Ovary (tissue), 3 donors: ENCODE results near the gene ABCG5.

ENCODE experiments used
- CTCF ChIP-seq, 3 donors: fragments of 450-650 bp in 2 of 3; fragments of 200-600 bp in 1 of 3; IDR thresholded peaks; one replicate each; pipeline versions ENCODE4 v1.5.1 to v1.8.0; 2016 to 2022; ENCODE audit warnings: antibody characterized with exemption in 3 of 3, mild to moderate bottlenecking in 1 of 3
- EP300 ChIP-seq: sonication (generic); formaldehyde crosslinking; IDR thresholded peaks from one replicate; pipeline ENCODE4 v1.6.1; 2017; ENCODE audit warnings: antibody characterized with exemption
- donor health status: DM: no; HTN: no; CAD: no.

DNA sequence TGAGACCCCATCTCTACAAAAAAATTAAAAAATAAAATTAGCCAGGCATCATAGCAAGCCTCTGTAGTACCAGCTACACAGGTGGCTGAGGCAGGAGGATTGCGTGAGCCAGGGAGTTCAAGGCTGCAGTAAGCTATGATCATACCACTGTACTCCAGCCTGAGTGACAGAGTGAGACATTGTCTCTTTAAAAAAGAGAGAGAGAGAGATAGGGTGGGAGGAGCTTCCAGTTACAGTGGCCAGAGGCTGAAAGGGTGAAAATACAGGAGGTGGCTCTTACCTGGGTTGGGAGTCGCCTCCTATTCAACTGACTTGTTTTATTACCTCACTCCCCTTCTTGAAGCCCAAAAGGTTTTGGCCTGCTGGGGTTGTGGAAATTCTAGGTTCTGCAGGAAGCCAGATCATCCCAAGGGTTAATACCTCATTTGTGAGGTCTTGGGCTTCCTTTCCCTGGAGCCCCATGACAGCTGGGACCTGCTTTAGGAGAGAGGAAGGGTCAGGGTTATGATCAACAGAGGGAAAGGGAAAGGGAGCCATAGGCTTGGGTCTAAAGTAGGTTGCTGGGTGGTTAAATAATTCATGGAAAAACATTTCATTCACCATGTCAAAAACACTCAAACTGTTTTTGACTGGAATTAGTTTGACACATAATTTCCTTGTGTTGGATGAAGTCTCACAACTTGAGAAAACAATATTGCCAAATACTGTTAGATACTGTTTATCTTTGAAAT, 47.4 kb downstream of the ABCG5 start:
- TF ChIP-seq CTCF (IDR thresholded peaks at IDR 0.05) (no peak), EP300 (no peak)
